H1 (cell line): ENCODE data around the gene AREG. TPM values are rescaled to one million over a fixed set of nuclear protein-coding genes. Genes with fewer than 3 reads are reported as not detected.

Source experiments
- ATF2 ChIP-seq: IDR thresholded peaks from 2 replicates; pipeline ENCODE4 v1.6.1; 2012; ENCODE audit warnings: low read length, inconsistent platforms
- FOSL1 ChIP-seq: IDR thresholded peaks from 2 replicates; pipeline ENCODE4 v1.6.1; 2011; ENCODE audit warnings: mild to moderate bottlenecking, low read depth, low read length, moderate library complexity; ENCODE audit not compliant: insufficient read depth
- MAX ChIP-seq: IDR thresholded peaks from 2 replicates; pipeline ENCODE4 v1.6.1; 2012; ENCODE audit warnings: inconsistent platforms
- POU5F1 ChIP-seq: IDR thresholded peaks from 2 replicates; pipeline ENCODE4 v1.6.1; 2011; ENCODE audit warnings: low read depth, mild to moderate bottlenecking, low read length, moderate library complexity
- SAP30 ChIP-seq: fragments of 300-600 bp; sonication (generic); IDR thresholded peaks from 2 replicates; pipeline ENCODE4 v1.7.1; 2012; ENCODE audit warnings: low read length, moderate library complexity, mild to moderate bottlenecking, inconsistent platforms; ENCODE audit not compliant: insufficient read depth, insufficient replicate concordance
- SRF ChIP-seq: IDR thresholded peaks from 2 replicates; pipeline ENCODE4 v1.6.1; 2011; ENCODE audit warnings: mild to moderate bottlenecking, low read depth, low read length, moderate library complexity
- TEAD4 ChIP-seq: IDR thresholded peaks from 2 replicates; pipeline ENCODE4 v1.6.1; 2012; ENCODE audit warnings: low read depth, low read length, inconsistent platforms, mixed read lengths
- polyA plus RNA-seq, 7 experiments: library from polyadenylated mRNA; depleted of rRNA in 3 of 7; stranded (reverse) in 5 of 7; unstranded in 2 of 7; fragments of >200 nt in 5 of 7; fragments of 200-250 nt in 2 of 7; gene quantifications; 1 replicate in 5 of 7; 2 replicates in 1 of 7; 4 replicates in 1 of 7; pipeline versions ENCODE4 v1.2.1 to v1.2.3, GENCODE V29; 2011 to 2013; ENCODE audit warnings: missing spikeins in 2 of 7, mixed read lengths in 2 of 7
- total RNA-seq: library from RNA; stranded (reverse); fragmentation: NEBNext Ultra II Directional; extraction: Animal tissue kit (Norgen Biotek cat#: 25700); gene quantifications from 2 replicates; pipeline ENCODE4 v1.2.1, GENCODE V29; 2021

Gene AREG
- total and polyA plus RNA-seq, 2 of the 8 experiments (the other 6 are each of a cell fraction or from before 2014, with no cell fraction given): not detected

- no peak for TF ChIP-seq ATF2
- no peak for TF ChIP-seq SAP30
- no peak for TF ChIP-seq TEAD4
- no peak for TF ChIP-seq MAX
- no peak for TF ChIP-seq SRF
- no peak for TF ChIP-seq POU5F1
- TF ChIP-seq FOSL1: no peak
These were observed 56.6 kb downstream of the AREG start (continued) for GRCh38 chr4:74501579-74501978.
